K562 (cell line): ENCODE measurements around the gene ZNF563. TPM values are rescaled to one million over a fixed set of nuclear protein-coding genes. Genes with fewer than 3 reads are reported as not detected.

Experiments
- ATF3 ChIP-seq, 2 experiments: fragments of 450-650 bp in 1 of 2; sonication (generic) in 1 of 2; formaldehyde crosslinking in 1 of 2; IDR thresholded peaks in 1 of 2; conservative IDR thresholded peaks in 1 of 2; 2 replicates each; pipeline versions ENCODE4 v1.6.1 to v1.8.1; 2016 to 2023; ENCODE audit warnings: mild to moderate bottlenecking in 2 of 2, moderate library complexity in 2 of 2, inconsistent platforms in 1 of 2, missing genetic modification reagents in 1 of 2
- ATF6 ChIP-seq: sonication (generic); formaldehyde crosslinking; IDR thresholded peaks from 2 replicates; pipeline ENCODE4 v1.4.0; 2020; ENCODE audit warnings: mild to moderate bottlenecking, missing genetic modification reagents
- ATF7 ChIP-seq: fragments of 450-650 bp; IDR thresholded peaks from 2 replicates; pipeline ENCODE4 v1.7.1; 2014; ENCODE audit warnings: mild to moderate bottlenecking, moderate library complexity
- CREB3 ChIP-seq: fragments of 450-650 bp; conservative IDR thresholded peaks from 2 replicates; pipeline ENCODE4 v1.6.1; 2016; ENCODE audit warnings: missing genetic modification characterization, low read depth, mild to moderate bottlenecking, missing compliant biosample characterization, moderate library complexity
- GABPB1 ChIP-seq: sonication (generic); formaldehyde crosslinking; IDR thresholded peaks from 2 replicates; pipeline ENCODE4 v1.8.0; 2022; ENCODE audit warnings: mild to moderate bottlenecking, missing genetic modification reagents
- ILF3 ChIP-seq: fragments of 450-650 bp; IDR thresholded peaks from 2 replicates; pipeline ENCODE4 v1.6.1; 2018; ENCODE audit warnings: antibody characterized with exemption, mild to moderate bottlenecking, moderate library complexity, borderline replicate concordance
- IRF1 ChIP-seq: sonication (generic); formaldehyde crosslinking; IDR thresholded peaks from 2 replicates; pipeline ENCODE4 v1.8.0; 2022; ENCODE audit warnings: missing genetic modification reagents, mild to moderate bottlenecking, borderline replicate concordance
- JUNB ChIP-seq: fragments of 450-650 bp; formaldehyde crosslinking; conservative IDR thresholded peaks from 2 replicates; pipeline ENCODE4 v1.4.0; 2020; ENCODE audit warnings: mild to moderate bottlenecking
- LCOR ChIP-seq: sonication (generic); formaldehyde crosslinking; IDR thresholded peaks from 2 replicates; pipeline ENCODE4 v1.8.0; 2022; ENCODE audit warnings: mild to moderate bottlenecking, missing genetic modification reagents
- MTA2 ChIP-seq: fragments of 450-650 bp; IDR thresholded peaks from 2 replicates; pipeline ENCODE4 v1.6.1; 2016; ENCODE audit warnings: low read depth
- ZNF197 ChIP-seq: fragments of 200-800 bp; sonication (Bioruptor generic); IDR thresholded peaks from 2 replicates; pipeline ENCODE4 v1.6.1; 2016; ENCODE audit warnings: low read depth, missing genetic modification characterization, missing compliant biosample characterization
- ZNF280A ChIP-seq: fragments of 450-650 bp; IDR thresholded peaks from 2 replicates; pipeline ENCODE4 v1.6.1; 2018; ENCODE audit warnings: mild to moderate bottlenecking, low read depth; ENCODE audit not compliant: partially characterized antibody
- ZNF316 ChIP-seq: fragments of 450-650 bp; IDR thresholded peaks from 2 replicates; pipeline ENCODE4 v1.6.1; 2016
- ZNF398 ChIP-seq: fragments of 250-450 bp; sonication (Bioruptor Pico); IDR thresholded peaks from 2 replicates; pipeline ENCODE4 v1.8.0; 2021; ENCODE audit warnings: moderate library complexity, mild to moderate bottlenecking, inconsistent platforms
- ZNF639 ChIP-seq, 2 experiments: fragments of 200-800 bp in 1 of 2; sonication (Bioruptor generic) in 1 of 2; sonication (generic) in 1 of 2; formaldehyde crosslinking in 1 of 2; IDR thresholded peaks in 1 of 2; conservative IDR thresholded peaks in 1 of 2; 2 replicates each; pipeline versions ENCODE4 v1.5.0 to v1.6.1; 2016 to 2020; ENCODE audit warnings: missing compliant biosample characterization in 1 of 2, missing genetic modification characterization in 1 of 2, missing genetic modification reagents in 1 of 2
- polyA plus RNA-seq, 8 experiments: library from polyadenylated mRNA; depleted of rRNA in 4 of 8; stranded (reverse) in 5 of 8; unstranded in 3 of 8; fragments of >200 nt; fragmentation: Nextera tagmentation in 2 of 8; fragmentation: Illumina TruSeq in 1 of 8; extraction: Ambion mirVana in 2 of 8; extraction: Trizol in 1 of 8; gene quantifications; 2 replicates each; pipeline versions ENCODE4 v1.2.1 to v1.2.3, GENCODE V29; 2011 to 2014; ENCODE audit warnings: inconsistent platforms in 1 of 8, missing spikeins in 1 of 8
- total RNA-seq, 7 experiments: library from RNA; depleted of rRNA in 6 of 7; stranded (reverse); fragments of >200 nt in 6 of 7; fragmentation: Illumina TruSeq in 2 of 7; extraction: Trizol in 2 of 7; gene quantifications; 2 replicates each; pipeline versions ENCODE4 v1.2.1 to v1.2.3, GENCODE V29; 2011 to 2021; ENCODE audit warnings: low replicate concordance in 1 of 7

ZNF563 gene
- total and polyA plus RNA-seq, 9 of the 15 experiments (the other 6 are each of a cell fraction or from before 2014, with no cell fraction given): 0.37 to 2.9 (median 0.74) TPM

GRCh38 chr19:12294249-12295158, 38.9 kb downstream of the ZNF563 start, which contains the start of gene ZNF44 (continued):
- TF ChIP-seq ZNF280A: no peak
- no peak for TF ChIP-seq ATF6 (CRISPR knock-in tag)
- peak; percentile 87 for TF ChIP-seq ATF7
- no peak for TF ChIP-seq IRF1 (CRISPR knock-in tag)
- no peak for TF ChIP-seq LCOR (CRISPR knock-in tag)
- no peak for TF ChIP-seq ZNF316
- 0 out of 2 replicates have a peak, but pooled peaks have one; percentile 27 for TF ChIP-seq GABPB1 (CRISPR knock-in tag)
- no peak for TF ChIP-seq ZNF197 (CRISPR knock-in tag)
- no peak for TF ChIP-seq ILF3
- no peak for TF ChIP-seq JUNB (CRISPR knock-in tag)
- no peak for TF ChIP-seq ZNF639 (CRISPR knock-in tag; conservative IDR thresholded peaks at IDR 0.05 in 1 of 2, IDR thresholded peaks at IDR 0.05 in 1 of 2)
- TF ChIP-seq ZNF398: no peak
- no peak for TF ChIP-seq ATF3 (IDR thresholded peaks at IDR 0.05)
- TF ChIP-seq ATF3 (CRISPR knock-in tag; conservative IDR thresholded peaks at IDR 0.05): no peak
- no peak for TF ChIP-seq MTA2
- TF ChIP-seq CREB3: no peak
